ENCODE measurements around the gene THAP7. TPM values are rescaled to one million over a fixed set of nuclear protein-coding genes. Genes with fewer than 3 reads are reported as not detected.

THAP7 gene
- total and polyA plus RNA-seq, 3 donors from 2014 or later: 60.6 to 96.5 (median 75.8) TPM

DNA sequence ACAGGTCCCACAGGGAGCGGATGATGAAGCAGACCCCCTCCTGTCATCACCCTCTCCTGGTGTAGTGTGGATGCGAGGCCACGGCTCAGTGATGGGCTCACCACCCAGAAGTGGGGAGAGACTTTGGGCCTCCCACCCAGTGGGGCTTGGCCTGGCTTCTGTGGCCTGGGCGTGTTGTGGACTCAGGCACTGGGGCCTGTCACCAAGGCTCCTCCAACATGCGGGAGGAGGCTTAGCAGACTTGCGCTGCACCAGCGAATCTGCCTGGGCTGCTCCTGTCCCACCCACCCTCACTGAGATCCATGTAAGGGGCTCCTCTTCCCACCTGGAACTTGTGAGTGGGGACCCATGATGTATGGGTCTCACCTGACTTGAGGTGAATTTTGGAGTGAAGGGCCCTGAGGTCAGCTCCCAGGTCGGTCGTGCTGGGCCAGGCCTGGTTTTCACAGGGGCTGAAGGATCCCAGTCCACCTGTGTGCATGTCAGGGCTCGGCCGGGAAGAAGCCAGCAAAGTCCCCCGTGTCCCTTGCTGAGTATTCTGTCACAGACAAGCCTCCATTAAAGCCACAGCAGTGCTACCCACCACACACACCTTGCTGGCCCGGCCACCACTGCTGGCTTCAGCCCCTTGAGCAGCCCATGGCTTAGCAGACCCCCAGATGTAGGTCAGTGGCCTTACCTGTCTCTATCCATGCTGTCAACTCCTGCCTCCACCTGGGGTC lies 4.2 kb downstream of the THAP7 start:
- no peak for DNase-seq
- H3K27ac ChIP-seq: no peak overlapping the region

DNA sequence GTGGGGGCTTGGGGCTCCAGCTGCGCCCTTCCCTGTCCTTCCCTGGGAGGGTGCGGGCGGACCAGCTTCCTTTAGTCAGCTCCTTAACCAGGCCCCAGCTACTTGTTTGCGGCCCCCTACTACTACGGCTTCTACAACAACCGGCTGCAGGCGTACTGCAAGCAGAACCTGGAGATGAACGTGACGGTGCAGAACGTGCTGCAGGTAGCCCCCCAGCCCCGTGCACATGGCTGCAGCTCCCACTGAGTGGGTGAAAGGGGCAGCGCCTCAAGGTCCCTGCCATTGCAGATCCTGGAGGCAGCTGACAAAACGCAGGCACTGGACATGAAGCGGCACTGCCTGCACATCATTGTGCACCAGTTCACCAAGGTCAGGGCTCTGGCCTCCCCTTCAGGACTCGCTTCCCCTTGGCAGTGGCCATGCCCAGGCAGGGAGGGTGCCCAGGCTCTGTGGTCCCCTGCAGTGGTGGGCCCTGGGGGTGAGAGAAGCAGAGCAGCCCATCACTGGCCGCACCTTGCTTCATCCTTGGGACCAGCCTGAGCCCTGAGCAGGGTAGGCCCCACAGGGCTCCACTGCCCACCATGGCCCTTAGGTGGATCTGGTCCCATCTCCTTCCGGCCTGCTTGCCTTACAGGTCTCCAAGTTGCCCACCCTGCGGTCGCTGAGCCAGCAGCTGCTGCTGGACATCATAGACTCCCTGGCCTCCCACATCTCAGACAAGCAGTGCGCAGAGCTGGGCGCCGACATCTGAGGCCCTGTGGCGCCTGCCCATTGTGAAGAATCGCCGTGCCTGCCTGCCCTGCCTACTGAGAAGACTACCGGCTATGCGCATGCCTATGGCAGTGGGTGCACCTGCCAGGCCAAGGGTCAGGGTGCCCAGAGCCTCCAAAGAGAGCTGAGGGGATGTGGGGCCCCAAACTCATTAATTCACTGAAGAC lies 5.1 kb downstream of the THAP7 start:
- TF ChIP-seq POLR2A (IDR thresholded peaks at IDR 0.05): no peak
- TF ChIP-seq, protein P1, sequence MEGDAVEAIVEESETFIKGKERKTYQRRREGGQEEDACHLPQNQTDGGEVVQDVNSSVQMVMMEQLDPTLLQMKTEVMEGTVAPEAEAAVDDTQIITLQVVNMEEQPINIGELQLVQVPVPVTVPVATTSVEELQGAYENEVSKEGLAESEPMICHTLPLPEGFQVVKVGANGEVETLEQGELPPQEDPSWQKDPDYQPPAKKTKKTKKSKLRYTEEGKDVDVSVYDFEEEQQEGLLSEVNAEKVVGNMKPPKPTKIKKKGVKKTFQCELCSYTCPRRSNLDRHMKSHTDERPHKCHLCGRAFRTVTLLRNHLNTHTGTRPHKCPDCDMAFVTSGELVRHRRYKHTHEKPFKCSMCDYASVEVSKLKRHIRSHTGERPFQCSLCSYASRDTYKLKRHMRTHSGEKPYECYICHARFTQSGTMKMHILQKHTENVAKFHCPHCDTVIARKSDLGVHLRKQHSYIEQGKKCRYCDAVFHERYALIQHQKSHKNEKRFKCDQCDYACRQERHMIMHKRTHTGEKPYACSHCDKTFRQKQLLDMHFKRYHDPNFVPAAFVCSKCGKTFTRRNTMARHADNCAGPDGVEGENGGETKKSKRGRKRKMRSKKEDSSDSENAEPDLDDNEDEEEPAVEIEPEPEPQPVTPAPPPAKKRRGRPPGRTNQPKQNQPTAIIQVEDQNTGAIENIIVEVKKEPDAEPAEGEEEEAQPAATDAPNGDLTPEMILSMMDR (IDR thresholded peaks at IDR 0.05): no peak
- no peak overlapping the region for H3K27ac ChIP-seq
- intact Hi-C loops (cut with DNase I; ENCODE audit: low total_unique reads): no loop called here
- 84 to 91% methylated on average over 14 to 27 of the region's 27 CpGs for WGBS, 2 donors
- H3K27me3 ChIP-seq: no peaks in the 10 kb centered on the region
- H3K36me3 ChIP-seq (ENCODE audit: low read depth, missing control alignments): no peaks in the 10 kb centered on the region
- peaks cover 12% of the 10 kb centered on the region for H3K4me1 ChIP-seq
- DNase-seq: no peak
- H3K4me3 ChIP-seq: no peak overlapping the region
- H3K9me3 ChIP-seq: no peaks in the 10 kb centered on the region

More for the DNA sequence above, 4.2 kb downstream of the THAP7 start:
- Histone ChIP-seq H3K4me3 (no peak overlapping the region), H3K9me3 (no peaks in the 10 kb centered on the region), H3K36me3 (ENCODE audit: low read depth, missing control alignments) (no peaks in the 10 kb centered on the region), H3K4me1 (peaks cover 12% of the 10 kb centered on the region), H3K27me3 (no peaks in the 10 kb centered on the region)
- intact Hi-C loops (cut with DNase I; ENCODE audit: low total_unique reads): no loop called here
- TF ChIP-seq POLR2A (IDR thresholded peaks at IDR 0.05): no peak
- TF ChIP-seq, protein P1 (IDR thresholded peaks at IDR 0.05): no peak
- 67 to 89% methylated on average over 1 to 13 of the region's 13 CpGs for WGBS, 2 donors

DNA sequence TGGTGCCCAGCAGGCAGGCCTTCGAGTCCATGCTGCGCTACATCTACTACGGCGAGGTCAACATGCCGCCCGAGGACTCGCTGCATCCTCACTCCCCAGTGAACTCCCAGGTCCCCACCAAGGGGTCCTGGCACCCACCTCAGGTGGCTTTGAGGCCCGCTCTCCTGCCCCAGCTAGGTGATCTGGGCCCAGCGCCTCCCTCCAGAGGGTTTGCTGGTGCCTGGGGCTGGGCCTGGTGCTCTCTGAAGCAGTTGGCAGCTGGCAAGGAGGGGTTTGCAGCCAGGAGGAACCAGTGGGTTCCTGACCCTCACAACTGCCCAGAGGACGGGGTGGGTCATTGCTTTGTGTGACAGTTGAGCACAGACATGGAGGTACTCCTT lies 5.9 kb downstream of the THAP7 start:
- Histone ChIP-seq H3K27me3 (no peaks in the 10 kb centered on the region), H3K9me3 (no peaks in the 10 kb centered on the region), H3K4me3 (no peak overlapping the region), H3K27ac (no peak overlapping the region), H3K4me1 (peaks cover 15% of the 10 kb centered on the region), H3K36me3 (ENCODE audit: low read depth, missing control alignments) (no peaks in the 10 kb centered on the region)
- no peak for DNase-seq
- WGBS, 2 donors: 80 to 95% methylated on average over 1 to 10 of the region's 10 CpGs
- TF ChIP-seq, protein P1 (IDR thresholded peaks at IDR 0.05): no peak
- TF ChIP-seq POLR2A (IDR thresholded peaks at IDR 0.05): no peak
- intact Hi-C loops (cut with DNase I; ENCODE audit: low total_unique reads): no loop called here

DNA sequence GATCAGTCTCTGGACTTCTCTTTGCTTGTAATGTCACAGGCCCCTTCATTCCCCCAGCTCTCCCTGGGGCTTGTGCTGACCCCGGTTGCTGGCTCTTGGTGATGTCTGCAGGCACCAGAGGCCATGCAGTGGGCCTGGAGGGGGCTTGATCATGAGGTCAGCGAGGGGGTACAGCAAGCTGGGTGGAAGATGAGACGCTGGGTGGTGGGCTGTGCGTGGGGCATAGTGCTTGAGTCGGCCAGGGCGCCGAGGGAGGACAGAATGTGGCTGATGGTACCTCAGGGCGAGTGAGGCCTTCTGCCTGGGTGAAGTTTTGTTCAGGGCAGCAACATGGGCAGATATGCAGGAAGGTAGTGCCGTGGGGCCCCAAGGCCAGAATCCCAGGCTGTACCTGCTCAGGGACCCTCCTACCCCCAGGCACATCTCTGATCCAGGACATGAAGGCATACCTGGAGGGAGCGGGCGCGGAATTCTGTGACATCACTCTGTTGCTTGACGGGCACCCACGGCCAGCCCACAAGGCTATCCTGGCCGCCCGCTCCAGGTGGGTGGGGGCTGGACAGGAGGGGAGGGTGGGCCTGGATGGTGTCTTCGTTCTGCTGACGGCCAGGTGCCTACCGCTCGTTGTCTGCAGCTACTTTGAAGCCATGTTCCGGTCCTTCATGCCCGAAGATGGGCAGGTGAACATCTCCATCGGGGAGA lies 6.4 kb downstream of the THAP7 start:
- H3K4me1 ChIP-seq: peaks cover 15% of the 10 kb centered on the region
- H3K36me3 ChIP-seq (ENCODE audit: low read depth, missing control alignments): no peaks in the 10 kb centered on the region
- no peak for DNase-seq
- no peaks in the 10 kb centered on the region for H3K27me3 ChIP-seq
- 90 to 100% methylated on average over 2 to 23 of the region's 23 CpGs for WGBS, 2 donors
- H3K27ac ChIP-seq: no peak overlapping the region
- no peak overlapping the region for H3K4me3 ChIP-seq
- TF ChIP-seq, protein P1 (IDR thresholded peaks at IDR 0.05): no peak
- TF ChIP-seq POLR2A (IDR thresholded peaks at IDR 0.05): no peak
- intact Hi-C loops (cut with DNase I; ENCODE audit: low total_unique reads): no loop called here
- no peaks in the 10 kb centered on the region for H3K9me3 ChIP-seq
